GM12892 (cell line): ENCODE data around the gene KRTAP21-3. TPM values are rescaled to one million over a fixed set of nuclear protein-coding genes. Genes with fewer than 3 reads are reported as not detected.
"Not testable (repeated sequence)": the region's sequence is repeated elsewhere in the genome, so short reads cannot be mapped to it uniquely, and the experiment has no call there.

Source experiments
- DNase-seq: peaks from one replicate; pipeline ENCODE4 v3.0.0; 2011; ENCODE audit not compliant: insufficient read length
- FAIRE-seq: peaks from 2 replicates; lab custom pipeline; 2011; peaks lifted over from hg19 to GRCh38; lab: Jason Lieb, UNC
- POLR2A ChIP-seq: IDR thresholded peaks from 2 replicates; pipeline ENCODE4 v1.6.1; 2011; ENCODE audit warnings: low read depth, low read length, control low read depth
- POLR2AphosphoS5 ChIP-seq: IDR thresholded peaks from 2 replicates; pipeline ENCODE4 v1.6.1; 2011; ENCODE audit warnings: low read depth, low read length, control low read depth
- TAF1 ChIP-seq: IDR thresholded peaks from 2 replicates; pipeline ENCODE4 v1.6.1; 2011; ENCODE audit warnings: low read depth, mild to moderate bottlenecking, control low read depth, low read length, borderline replicate concordance
- polyA plus RNA-seq: library from polyadenylated mRNA; unstranded; fragments of >200 nt; gene quantifications from one replicate; pipeline ENCODE4 v1.2.1, GENCODE V29; 2012; ENCODE audit warnings: missing spikeins, inconsistent platforms; ENCODE audit not compliant: missing spikeins

KRTAP21-3 gene
- not detected for polyA plus RNA-seq

DNA sequence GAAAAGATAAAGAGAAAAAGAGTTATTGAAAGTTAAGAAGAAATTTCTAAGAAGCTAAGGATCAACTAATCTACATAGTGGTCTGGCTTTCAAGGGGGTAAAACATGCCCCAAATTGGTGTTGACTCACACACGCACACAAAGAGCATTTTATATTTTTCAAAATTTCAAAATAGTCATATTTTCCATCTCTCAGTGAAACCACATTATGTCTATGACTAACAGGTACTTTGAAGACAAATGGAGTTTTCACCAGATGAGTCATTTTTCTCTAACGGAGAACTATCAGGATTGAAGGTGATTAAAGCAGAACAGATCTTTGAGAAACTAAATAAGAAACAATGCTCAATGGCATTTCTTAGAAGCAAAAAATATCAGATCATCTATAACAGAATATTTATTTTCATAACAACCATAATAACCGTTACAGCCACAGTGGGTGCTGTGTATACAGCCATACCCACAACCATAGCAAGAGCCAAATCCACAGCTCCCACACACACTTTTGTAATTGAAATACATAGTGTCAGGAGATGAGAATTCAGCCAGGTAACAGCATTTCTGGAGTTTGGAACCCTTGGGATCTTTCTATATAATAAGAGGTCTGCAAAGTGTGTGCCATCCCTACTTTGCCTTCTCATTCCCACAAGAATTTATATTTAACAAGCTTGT is at the start of gene KRTAP21-3:
TSS of gene KRTAP21-3 (minus strand) at position 539 of the 671 bp plus-strand sequence. CDS start at position 521, 18 bp downstream.
- DNase-seq (no peak), FAIRE-seq (no peak)
- TF ChIP-seq POLR2AphosphoS5 = no peak

GRCh38 chr21:30760776-30761175 is 42.2 kb upstream of the KRTAP21-3 start:
- DNase-seq (no peak), FAIRE-seq (no peak)
- TF ChIP-seq TAF1 (no peak), POLR2A (no peak)

DNA sequence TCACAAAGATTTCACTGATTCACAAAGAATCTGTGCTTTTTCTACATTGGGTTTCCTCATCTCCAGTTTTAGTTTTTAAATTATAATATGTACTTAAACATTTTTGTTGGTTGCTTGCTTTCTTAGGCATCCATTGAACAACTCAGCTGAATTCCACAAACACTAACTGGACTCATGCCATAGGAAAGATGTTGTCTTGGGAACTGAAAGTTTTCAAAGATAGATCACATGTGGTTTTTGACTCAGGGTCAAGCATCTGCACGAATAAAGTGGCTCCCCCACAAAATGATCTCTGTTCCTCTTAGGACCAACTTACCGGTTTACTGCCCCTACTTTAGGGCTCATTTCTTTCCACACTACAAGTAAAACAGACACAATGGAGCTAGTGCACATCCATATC is 39.7 kb upstream of the KRTAP21-3 start:
- FAIRE-seq (no peak), DNase-seq (no peak)
- TF ChIP-seq POLR2A (no peak), POLR2AphosphoS5 (no peak), TAF1 (no peak)

GRCh38 chr21:30755328-30755727 is 36.8 kb upstream of the KRTAP21-3 start, which contains the start of gene KRTAP21-1:
Gene KRTAP21-1 (minus strand): TSS chr21:30755428. CDS start chr21:30755378, 50 bp downstream.
- FAIRE-seq = not testable (repeated sequence)

DNA sequence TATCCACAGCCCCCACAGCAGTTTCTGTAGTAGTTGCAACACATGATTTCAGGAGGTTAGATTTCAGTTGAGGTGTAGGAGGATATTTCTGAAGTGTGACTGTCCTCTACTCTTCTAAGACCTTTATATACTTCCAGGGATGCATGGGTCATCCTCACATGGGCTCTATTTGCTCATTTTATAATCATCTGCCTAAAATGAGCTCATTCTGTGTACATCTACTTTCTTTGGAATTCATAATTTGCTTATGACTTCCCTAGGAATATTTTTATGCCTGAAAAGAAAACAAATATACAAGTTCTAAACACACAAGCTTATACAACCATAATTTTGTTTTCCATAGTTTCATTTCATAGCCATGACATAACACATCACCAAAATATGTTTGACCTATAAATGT is 28.6 kb upstream of the KRTAP21-3 start, which contains the start of gene KRTAP21-2:
TSS of gene KRTAP21-2 (minus strand) at position 101 of the 400 bp plus-strand sequence. CDS start at position 44, 57 bp downstream.
- DNase-seq (no peak), FAIRE-seq (no peak)
- TF ChIP-seq TAF1 = no peak
- no peak for TF ChIP-seq POLR2AphosphoS5
- TF ChIP-seq POLR2A = no peak

More at GRCh38 chr21:30755328-30755727, 36.8 kb upstream of the KRTAP21-3 start, which contains the start of gene KRTAP21-1:
- not testable (repeated sequence) for DNase-seq

- no peak for FAIRE-seq
- no peak for DNase-seq
- no peak for TF ChIP-seq POLR2AphosphoS5
Measured at GRCh38 chr21:30740462-30740861, 21.9 kb upstream of the KRTAP21-3 start.

- no peak for FAIRE-seq
- no peak for TF ChIP-seq POLR2AphosphoS5
- no peak for TF ChIP-seq TAF1
- TF ChIP-seq POLR2A = no peak
- no peak for DNase-seq
Measured at GRCh38 chr21:30733026-30733425, 14.4 kb upstream of the KRTAP21-3 start.

- no peak for DNase-seq
- FAIRE-seq = no peak
- TF ChIP-seq POLR2A (no peak), POLR2AphosphoS5 (no peak), TAF1 (no peak)
Measured at GRCh38 chr21:30726726-30727125, 8.1 kb upstream of the KRTAP21-3 start.

- no peak for DNase-seq
Measured at GRCh38 chr21:30719401-30719800, 824 bp upstream of the KRTAP21-3 start.

GRCh38 chr21:30717105-30717504 is 1.5 kb downstream of the KRTAP21-3 start:
- FAIRE-seq (no peak), DNase-seq (no peak)
- no peak for TF ChIP-seq TAF1
- TF ChIP-seq POLR2AphosphoS5 = no peak
- no peak for TF ChIP-seq POLR2A

More at GRCh38 chr21:30719401-30719800, 824 bp upstream of the KRTAP21-3 start:
- no peak for FAIRE-seq
- TF ChIP-seq TAF1 (no peak), POLR2AphosphoS5 (no peak), POLR2A (no peak)

DNA sequence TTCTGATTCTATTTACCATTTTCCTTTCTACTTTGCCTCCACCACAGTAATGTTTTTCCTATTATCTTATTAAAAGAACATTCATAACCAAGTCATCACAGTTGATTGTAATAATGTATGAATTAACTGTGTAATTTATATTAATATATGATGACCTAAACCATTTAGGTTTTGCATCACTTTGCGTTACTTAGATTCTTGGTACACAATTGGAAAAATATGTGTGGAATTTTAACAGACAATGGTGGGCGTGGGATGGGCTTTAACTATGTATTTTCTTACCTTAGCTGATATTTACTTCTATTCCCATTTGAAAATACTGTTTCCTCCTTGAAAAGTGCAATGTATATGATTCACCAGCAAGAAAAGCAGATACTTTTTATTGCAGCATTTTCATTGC is 3.6 kb downstream of the KRTAP21-3 start:
- DNase-seq (no peak), FAIRE-seq (no peak)
- TF ChIP-seq TAF1 (no peak), POLR2A (no peak), POLR2AphosphoS5 (no peak)

DNA sequence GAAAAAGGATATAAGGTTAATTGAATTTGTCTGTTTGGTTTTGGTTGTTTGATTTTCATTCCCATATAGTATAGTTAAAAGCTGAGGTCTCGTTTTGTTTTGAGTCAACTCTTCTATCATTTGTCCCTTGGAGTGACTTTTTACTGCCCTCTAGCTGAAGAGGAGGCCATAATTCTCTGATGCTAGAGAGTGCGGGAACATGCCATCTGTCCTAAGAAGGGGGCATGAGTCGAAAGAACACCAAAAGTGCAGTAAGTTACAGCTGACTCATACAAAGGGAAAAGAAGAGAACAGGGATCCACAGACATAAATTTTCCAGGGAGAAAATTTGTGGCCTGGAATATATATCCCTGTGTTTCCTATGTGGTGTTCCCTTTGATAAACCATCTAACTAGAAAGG is 4.1 kb downstream of the KRTAP21-3 start:
- FAIRE-seq = no peak
- no peak for TF ChIP-seq TAF1
- TF ChIP-seq POLR2A = no peak
- TF ChIP-seq POLR2AphosphoS5 = no peak
- no peak for DNase-seq

GRCh38 chr21:30713766-30714165 is 4.8 kb downstream of the KRTAP21-3 start:
- DNase-seq (no peak), FAIRE-seq (no peak)
- TF ChIP-seq POLR2AphosphoS5 (no peak), POLR2A (no peak), TAF1 (no peak)
